ENCODE measurements around the gene CYB5B.

Gene CYB5B

GRCh38 chr16:69405326-69405725, 19.1 kb upstream of the CYB5B start:
- no peaks in the 10 kb centered on the region for H3K36me3 ChIP-seq
- no peaks in the 10 kb centered on the region for H3K9me3 ChIP-seq (ENCODE audit: severe bottlenecking)
- no peak overlapping the region for H3K4me3 ChIP-seq (ENCODE audit: low read depth, low read length)
- H3K27me3 ChIP-seq (ENCODE audit: insufficient read depth, low read depth, severe bottlenecking) = no peaks in the 10 kb centered on the region
- no peak for TF ChIP-seq CTCF (IDR thresholded peaks at IDR 0.05; ENCODE audit: low read depth, low read length)
- H3K27ac ChIP-seq = no peak overlapping the region
- no peak for DNase-seq

DNA sequence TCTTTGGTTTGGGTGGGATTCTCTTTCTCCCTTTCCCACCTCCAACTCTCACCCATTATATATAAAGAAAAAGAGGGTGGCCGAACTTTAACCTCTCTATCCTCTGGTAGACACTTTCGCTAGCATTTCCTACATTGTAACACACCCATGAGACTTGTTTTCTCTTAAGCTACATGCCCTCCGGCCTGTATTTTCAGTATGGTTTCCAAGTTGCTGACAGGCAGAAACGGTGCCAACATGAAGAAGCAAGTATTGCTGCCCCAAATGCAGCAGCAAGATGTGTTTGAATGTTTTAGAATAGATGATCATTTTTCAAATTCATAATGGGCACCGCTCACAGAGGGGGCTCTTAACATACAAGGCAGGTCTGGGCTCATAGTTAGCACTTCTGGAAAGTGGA, 18.7 kb upstream of the CYB5B start:
- H3K9me3 ChIP-seq (ENCODE audit: severe bottlenecking) = no peaks in the 10 kb centered on the region

GRCh38 chr16:69406780-69407331, 17.6 kb upstream of the CYB5B start:
- no peak for TF ChIP-seq CTCF (IDR thresholded peaks at IDR 0.05; ENCODE audit: low read depth, low read length)
- DNase-seq = no peak
- no peak overlapping the region for H3K27ac ChIP-seq

More for the DNA sequence above, 18.7 kb upstream of the CYB5B start:
- Histone ChIP-seq H3K36me3 (no peaks in the 10 kb centered on the region), H3K4me3 (ENCODE audit: low read depth, low read length) (no peak overlapping the region), H3K27ac (no peak overlapping the region), H3K27me3 (ENCODE audit: insufficient read depth, low read depth, severe bottlenecking) (no peaks in the 10 kb centered on the region)
- TF ChIP-seq CTCF (IDR thresholded peaks at IDR 0.05; ENCODE audit: low read depth, low read length) = no peak
- no peak for DNase-seq

DNA sequence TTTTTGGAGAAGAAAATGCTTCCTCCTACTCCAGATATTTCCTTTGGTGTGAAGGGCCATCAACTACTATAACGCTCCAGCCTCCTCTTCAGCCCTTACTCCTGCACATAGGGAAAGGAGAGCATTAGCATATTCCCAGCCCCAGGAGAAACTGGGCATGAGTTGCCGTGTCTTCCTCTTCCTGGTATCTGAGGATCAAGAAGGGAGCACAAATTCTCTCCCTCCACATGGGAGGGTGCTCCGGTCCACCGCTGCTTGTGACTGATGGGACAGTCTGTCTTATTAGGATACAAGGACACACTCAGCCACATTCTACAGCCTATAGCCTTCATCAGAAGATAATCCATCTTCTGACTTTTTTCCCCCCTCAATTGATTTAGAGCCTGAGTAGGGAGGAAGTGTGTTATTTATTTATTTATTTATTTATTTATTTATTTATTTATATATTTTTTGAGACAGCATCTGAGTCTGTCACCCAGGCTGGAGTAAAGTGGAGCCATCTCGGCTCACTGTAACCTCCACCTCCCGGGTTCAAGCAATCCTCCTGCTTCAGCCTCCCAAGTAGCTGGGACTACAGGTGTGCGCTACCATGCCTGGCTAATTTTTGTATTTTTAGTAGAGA, 16.6 kb upstream of the CYB5B start:
- no peaks in the 10 kb centered on the region for H3K9me3 ChIP-seq (ENCODE audit: severe bottlenecking)
- H3K27me3 ChIP-seq (ENCODE audit: insufficient read depth, low read depth, severe bottlenecking) = no peaks in the 10 kb centered on the region
- TF ChIP-seq CTCF (IDR thresholded peaks at IDR 0.05; ENCODE audit: low read depth, low read length) = no peak
- no peak for DNase-seq
- no peak overlapping the region for H3K27ac ChIP-seq
- H3K4me3 ChIP-seq (ENCODE audit: low read depth, low read length) = no peak overlapping the region
- no peaks in the 10 kb centered on the region for H3K36me3 ChIP-seq

More at GRCh38 chr16:69406780-69407331, 17.6 kb upstream of the CYB5B start:
- H3K9me3 ChIP-seq (ENCODE audit: severe bottlenecking) = no peaks in the 10 kb centered on the region
- no peak overlapping the region for H3K4me3 ChIP-seq (ENCODE audit: low read depth, low read length)
- no peaks in the 10 kb centered on the region for H3K27me3 ChIP-seq (ENCODE audit: insufficient read depth, low read depth, severe bottlenecking)
- no peaks in the 10 kb centered on the region for H3K36me3 ChIP-seq

DNA sequence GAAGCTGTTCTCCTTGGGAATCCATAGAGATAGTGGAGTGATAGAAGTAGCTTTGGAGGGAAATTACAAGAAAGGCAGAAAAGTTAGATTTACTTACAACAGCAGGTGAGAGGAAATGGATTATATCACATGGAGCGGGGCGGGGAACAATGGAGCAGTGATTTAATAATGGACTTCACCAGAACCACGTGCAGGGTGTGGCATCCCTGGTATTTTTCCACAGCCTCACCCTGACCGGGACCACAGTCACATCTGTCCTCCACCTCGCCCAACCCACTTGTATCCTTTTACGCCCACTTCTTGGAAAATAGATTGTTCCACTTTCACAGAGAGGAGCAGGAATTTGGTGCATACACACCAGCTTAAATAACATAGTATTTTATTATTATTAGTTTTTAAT, 15.9 kb upstream of the CYB5B start:
- no peak for DNase-seq
- H3K9me3 ChIP-seq (ENCODE audit: severe bottlenecking) = no peaks in the 10 kb centered on the region
- H3K27me3 ChIP-seq (ENCODE audit: insufficient read depth, low read depth, severe bottlenecking) = no peaks in the 10 kb centered on the region
- H3K27ac ChIP-seq = no peak overlapping the region
- H3K4me3 ChIP-seq (ENCODE audit: low read depth, low read length) = no peak overlapping the region
- H3K36me3 ChIP-seq = no peaks in the 10 kb centered on the region
- no peak for TF ChIP-seq CTCF (IDR thresholded peaks at IDR 0.05; ENCODE audit: low read depth, low read length)

Data from WERI-Rb-1 (cell line).